K562 (cell line): ENCODE results near the gene SMC4. TPM values are rescaled to one million over a fixed set of nuclear protein-coding genes. Genes with fewer than 3 reads are reported as not detected.

ENCODE experiments used
- ATAC-seq: fragments of 200-7000 bp; cut with Tn5 transposase; 3 replicates; pipeline ENCODE4 v1.9.1; 2020; ENCODE audit warnings: moderate library complexity
- BruUV-seq: library from RNA; stranded (reverse); fragments of 400-500 nt; replicated peaks from 2 replicates; lab custom pipeline; 2021; lab: Mats Ljungman, UMichigan
- CTCF ChIA-PET: fragments of 300-600 bp; formaldehyde crosslinking; extraction: SDS; loops from one replicate; lab custom pipeline; 2021; ENCODE audit warnings: low intra/inter-chr PET ratio; lab: Yijun Ruan, JAX
- POLR2A ChIA-PET: fragments of 300-600, 350-650 bp; sonication (Branson Sonifier 250); formaldehyde crosslinking; extraction: SDS; loops from one replicate; lab custom pipeline; 2021; ENCODE audit warnings: antibody characterized with exemption, inconsistent platforms; lab: Yijun Ruan, JAX
- DNase-seq, 4 experiments: peaks; one replicate each; pipeline versions ENCODE4 v3.0.0 to v3.0.0-alpha.2; 2011 to 2018; ENCODE audit warnings: low spot score in 3 of 4, mixed read lengths in 3 of 4; ENCODE audit errors: extremely low read depth in 1 of 4
- FAIRE-seq: peaks from 2 replicates; lab custom pipeline; 2011; peaks lifted over from hg19 to GRCh38; lab: Jason Lieb, UNC
- H2AFZ ChIP-seq: 2 replicates; pipeline ENCODE4 v1.6.0; 2011; ENCODE audit warnings: low read depth, low read length, control low read depth, inconsistent platforms
- H3K27ac ChIP-seq: fragments of 200-600 bp; 3 replicates; pipeline ENCODE4 v1.8.0; 2011; ENCODE audit warnings: low read depth, mild to moderate bottlenecking, control low read depth, inconsistent platforms, low read length, moderate library complexity, mixed read lengths; ENCODE audit errors: extremely low read depth
- H3K27me3 ChIP-seq, 2 experiments: fragments of 300-600 bp in 1 of 2; 2 replicates in 1 of 2; 3 replicates in 1 of 2; pipeline versions ENCODE4 v1.6.0 to v1.8.0; 2011; ENCODE audit warnings: inconsistent platforms in 2 of 2, low read length in 2 of 2, mild to moderate bottlenecking in 1 of 2, mixed read lengths in 1 of 2, moderate library complexity in 1 of 2; ENCODE audit not compliant: control insufficient read depth in 2 of 2, insufficient read depth in 2 of 2
- H3K36me3 ChIP-seq: fragments of 300-600 bp; 3 replicates; pipeline ENCODE4 v1.8.0; 2011; ENCODE audit warnings: mild to moderate bottlenecking, low read length, inconsistent platforms; ENCODE audit not compliant: control insufficient read depth, insufficient read depth
- H3K4me1 ChIP-seq, 2 experiments: fragments of 200-600 bp in 1 of 2; replicated peaks in 1 of 2; 2 replicates in 1 of 2; 3 replicates in 1 of 2; pipeline versions ENCODE4 v1.5.1 to v1.8.0; 2011; ENCODE audit warnings: inconsistent platforms in 2 of 2, low read length in 2 of 2, mild to moderate bottlenecking in 1 of 2, mixed read lengths in 1 of 2, moderate library complexity in 1 of 2; ENCODE audit not compliant: control insufficient read depth in 2 of 2, insufficient read depth in 2 of 2
- H3K4me2 ChIP-seq: 2 replicates; pipeline ENCODE4 v1.6.1; 2011; ENCODE audit warnings: low read length, control low read depth, inconsistent platforms, mixed read lengths; ENCODE audit not compliant: insufficient read depth
- H3K4me3 ChIP-seq: fragments of 200-600 bp; sonication (generic), shearing (Covaris generic); 2 replicates; pipeline ENCODE4 v1.5.1; 2016; ENCODE audit warnings: control low read depth, inconsistent platforms
- H3K79me2 ChIP-seq: fragments of 200-600 bp; 3 replicates; pipeline ENCODE4 v1.8.0; 2011; ENCODE audit warnings: low read length, inconsistent platforms; ENCODE audit not compliant: control insufficient read depth, insufficient read depth
- H3K9ac ChIP-seq, 2 experiments: 2 replicates each; pipeline versions ENCODE4 v1.6.0 to v1.6.1; 2011; ENCODE audit warnings: low read depth in 2 of 2, low read length in 2 of 2, control low read depth in 1 of 2, inconsistent platforms in 1 of 2, mild to moderate bottlenecking in 1 of 2, mixed read lengths in 1 of 2; ENCODE audit not compliant: insufficient read depth in 1 of 2
- H3K9me1 ChIP-seq: one replicate; pipeline ENCODE4 v1.6.0; 2011; ENCODE audit warnings: inconsistent platforms, mild to moderate bottlenecking, low read length, moderate library complexity; ENCODE audit not compliant: control insufficient read depth, insufficient read depth
- H3K9me3 ChIP-seq: replicated peaks from 2 replicates; pipeline ENCODE4 v1.5.1; 2011; ENCODE audit warnings: low read depth, low read length, inconsistent platforms; ENCODE audit not compliant: control insufficient read depth, insufficient read depth
- H4K20me1 ChIP-seq: replicated peaks from 2 replicates; pipeline ENCODE4 v1.6.1; 2011; ENCODE audit warnings: low read length, inconsistent platforms, mixed read lengths; ENCODE audit not compliant: control insufficient read depth, insufficient read depth
- CEBPG ChIP-seq, 3 experiments: fragments of 200-800 bp in 1 of 3; sonication (Bioruptor generic) in 1 of 3; sonication (generic) in 1 of 3; formaldehyde crosslinking in 1 of 3; IDR thresholded peaks in 2 of 3; conservative IDR thresholded peaks in 1 of 3; 2 replicates each; pipeline versions ENCODE4 v1.6.1 to v1.8.0; 2016 to 2022; ENCODE audit warnings: missing compliant biosample characterization in 2 of 3, missing genetic modification characterization in 2 of 3, mild to moderate bottlenecking in 1 of 3, missing genetic modification reagents in 1 of 3
- CSDE1 ChIP-seq, 2 experiments: fragments of 450-650 bp; IDR thresholded peaks; 2 replicates each; pipeline ENCODE4 v1.6.1; 2016; ENCODE audit warnings: mild to moderate bottlenecking in 1 of 2
- TAF7 ChIP-seq: fragments of 450-650 bp; IDR thresholded peaks from 2 replicates; pipeline ENCODE4 v1.6.1; 2016; ENCODE audit warnings: missing genetic modification characterization, missing compliant biosample characterization
- ZNF134 ChIP-seq: fragments of 250-450 bp; sonication (Bioruptor Pico); conservative IDR thresholded peaks from 2 replicates; pipeline ENCODE4 v1.4.0; 2020
- WGBS: fragments of 100-300 bp; shearing (Covaris generic); methylation state at CpG from one replicate; pipeline ENCODE4 v1.1.6; 2016; ENCODE audit warnings: low coverage, mixed read lengths; ENCODE audit not compliant: insufficient coverage; ENCODE audit errors: missing lambda C conversion rate; 5-methylcytosine and 5-hydroxymethylcytosine counted together
- in situ Hi-C: fragments of 300-500 bp; cut with MboI; formaldehyde crosslinking; loops from 4 replicates; pipeline ENCODE4 v1.15.0; 2018; ENCODE audit warnings: inconsistent platforms, mixed read lengths
- intact Hi-C: fragments of 100-400 bp; cut with micrococcal nuclease; formaldehyde crosslinking; loops from 2 replicates; pipeline ENCODE4 v1.14.2; 2022
- polyA plus RNA-seq, 8 experiments: library from polyadenylated mRNA; depleted of rRNA in 4 of 8; stranded (reverse) in 5 of 8; unstranded in 3 of 8; fragments of >200 nt; fragmentation: Nextera tagmentation in 2 of 8; fragmentation: Illumina TruSeq in 1 of 8; extraction: Ambion mirVana in 2 of 8; extraction: Trizol in 1 of 8; gene quantifications; 2 replicates each; pipeline versions ENCODE4 v1.2.1 to v1.2.3, GENCODE V29; 2011 to 2014; ENCODE audit warnings: inconsistent platforms in 1 of 8, missing spikeins in 1 of 8
- total RNA-seq, 7 experiments: library from RNA; depleted of rRNA in 6 of 7; stranded (reverse); fragments of >200 nt in 6 of 7; fragmentation: Illumina TruSeq in 2 of 7; extraction: Trizol in 2 of 7; gene quantifications; 2 replicates each; pipeline versions ENCODE4 v1.2.1 to v1.2.3, GENCODE V29; 2011 to 2021; ENCODE audit warnings: low replicate concordance in 1 of 7

The SMC4 gene
- total and polyA plus RNA-seq, 9 of the 15 experiments (the other 6 are each of a cell fraction or from before 2014, with no cell fraction given) = 87.9 to 347 (median 176) TPM

GRCh38 chr3:160370987-160371857 lies 28.2 kb upstream of the SMC4 start:
- in situ Hi-C loops (no loop called here), intact Hi-C loops (no loop called here)
- H3K9ac ChIP-seq = no peak overlapping the region
- no peak overlapping the region for H3K27ac ChIP-seq
- no peaks in the 10 kb centered on the region for H3K27me3 ChIP-seq
- no peaks in the 10 kb centered on the region for H3K79me2 ChIP-seq
- no peak overlapping the region for H3K4me3 ChIP-seq
- ChIA-PET POLR2A (interaction anchor here (1.0 to 1.6 kb wide), 2 partner anchors 10 to 29 kb away, joined by 3 to 8 read pairs; partner anchors contain the start of gene SMC4), CTCF (no interaction called here)
- no peaks in the 10 kb centered on the region for H3K9me3 ChIP-seq
- 62% methylated on average over 6 of the region's 6 CpGs for WGBS
- no peak for TF ChIP-seq ZNF134 (CRISPR knock-in tag)
- TF ChIP-seq TAF7 = no peak
- no peak for TF ChIP-seq CSDE1 (IDR thresholded peaks at IDR 0.05)
- no TSS peak for BruUV-seq
- ATAC-seq (no peak), FAIRE-seq (no peak), DNase-seq (no peak)
- no peak overlapping the region for H2AFZ ChIP-seq
- no peaks in the 10 kb centered on the region for H4K20me1 ChIP-seq
- H3K36me3 ChIP-seq = no peaks in the 10 kb centered on the region
- H3K4me2 ChIP-seq = no peak overlapping the region
- H3K4me1 ChIP-seq = no peaks in the 10 kb centered on the region; a peak in 1 of 5 replicates
- H3K9me1 ChIP-seq = no peaks in the 10 kb centered on the region

GRCh38 chr3:160372780-160373179 lies 26.7 kb upstream of the SMC4 start:
- no peak overlapping the region for H3K4me2 ChIP-seq
- no TSS peak for BruUV-seq
- H3K9ac ChIP-seq = no peak overlapping the region
- no peak for TF ChIP-seq TAF7
- TF ChIP-seq CEBPG (CRISPR knock-in tag; IDR thresholded peaks at IDR 0.05) = no peak
- TF ChIP-seq CEBPG (tag; conservative IDR thresholded peaks at IDR 0.05 in 1 of 2, IDR thresholded peaks at IDR 0.05 in 1 of 2) = peak in 1 of 2 experiments; percentile 45; a peak in 2 of 4 replicates
- no peak for ATAC-seq
- H3K79me2 ChIP-seq = no peaks in the 10 kb centered on the region
- ChIA-PET CTCF (no interaction called here), POLR2A (interaction anchor here (0.6 kb wide), 1 partner anchor 1886 kb away, joined by 3 read pairs; no protein-coding TSS in a partner anchor)
- no peak for DNase-seq
- intact Hi-C loops = no loop called here
- no peak for FAIRE-seq
- in situ Hi-C loops = no loop called here
- H3K9me3 ChIP-seq = no peaks in the 10 kb centered on the region
- no peak overlapping the region for H3K4me3 ChIP-seq
- H3K27me3 ChIP-seq = no peaks in the 10 kb centered on the region
- no peaks in the 10 kb centered on the region for H3K36me3 ChIP-seq
- H3K4me1 ChIP-seq = no peaks in the 10 kb centered on the region; a peak in 1 of 5 replicates
- H2AFZ ChIP-seq = no peak overlapping the region
- no peaks in the 10 kb centered on the region for H4K20me1 ChIP-seq
- no peak overlapping the region for H3K27ac ChIP-seq
- H3K9me1 ChIP-seq = no peaks in the 10 kb centered on the region
